HepG2 (cell line): Measurements from ENCODE around the gene TGDS.

ENCODE experiments used
- ATF6 ChIP-seq: sonication (generic); formaldehyde crosslinking; conservative IDR thresholded peaks from 2 replicates; pipeline ENCODE4 v1.4.0; 2020; ENCODE audit warnings: missing genetic modification reagents
- CTCF ChIP-seq: sonication (generic); formaldehyde crosslinking; IDR thresholded peaks from 2 replicates; pipeline ENCODE4 v1.5.0; 2020; ENCODE audit warnings: mild to moderate bottlenecking, missing genetic modification reagents, moderate library complexity
- KLF9 ChIP-seq: IDR thresholded peaks from 2 replicates; pipeline ENCODE4 v1.6.1; 2016; ENCODE audit warnings: low read depth
- MAFG ChIP-seq: sonication (generic); formaldehyde crosslinking; IDR thresholded peaks from 2 replicates; pipeline ENCODE4 v1.5.1; 2020; ENCODE audit warnings: mild to moderate bottlenecking, missing genetic modification reagents
- PLSCR1 ChIP-seq: sonication (generic); formaldehyde crosslinking; IDR thresholded peaks from 2 replicates; pipeline ENCODE4 v1.5.0; 2020; ENCODE audit warnings: missing genetic modification reagents, mild to moderate bottlenecking, borderline replicate concordance
- POLR2A ChIP-seq, 2 experiments: IDR thresholded peaks; 2 replicates each; pipeline ENCODE4 v1.6.1; 2011; ENCODE audit warnings: low read depth in 2 of 2, low read length in 2 of 2, mild to moderate bottlenecking in 1 of 2, moderate library complexity in 1 of 2; ENCODE audit not compliant: insufficient read depth in 1 of 2
- RAD21 ChIP-seq: fragments of 450-650 bp; formaldehyde crosslinking; IDR thresholded peaks from 2 replicates; pipeline ENCODE4 v1.5.0; 2020; ENCODE audit warnings: mild to moderate bottlenecking
- SETDB1 ChIP-seq: sonication (generic); formaldehyde crosslinking; IDR thresholded peaks from 2 replicates; pipeline ENCODE4 v1.5.1; 2020; ENCODE audit warnings: missing genetic modification reagents, mild to moderate bottlenecking, borderline replicate concordance
- TBP ChIP-seq: sonication (generic); formaldehyde crosslinking; IDR thresholded peaks from 2 replicates; pipeline ENCODE4 v1.5.0; 2020; ENCODE audit warnings: missing genetic modification reagents
- TRAFD1 ChIP-seq: sonication (generic); formaldehyde crosslinking; IDR thresholded peaks from 2 replicates; pipeline ENCODE4 v1.5.1; 2020; ENCODE audit warnings: missing genetic modification reagents, mild to moderate bottlenecking, borderline replicate concordance
- ZBTB8A ChIP-seq: sonication (generic); formaldehyde crosslinking; IDR thresholded peaks from 2 replicates; pipeline ENCODE4 v1.4.0; 2020; ENCODE audit warnings: mild to moderate bottlenecking, low read depth, missing genetic modification reagents, borderline replicate concordance
- ZNF549 ChIP-seq: sonication (generic); formaldehyde crosslinking; IDR thresholded peaks from 2 replicates; pipeline ENCODE4 v1.5.0; 2020; ENCODE audit warnings: missing genetic modification reagents
- ZNF598 ChIP-seq: sonication (generic); formaldehyde crosslinking; IDR thresholded peaks from 2 replicates; pipeline ENCODE4 v1.5.1; 2020; ENCODE audit warnings: mild to moderate bottlenecking, missing genetic modification reagents, borderline replicate concordance

GRCh38 chr13:94558716-94559115 is 37.2 kb downstream of the TGDS start:
- no peak for TF ChIP-seq RAD21 (CRISPR knock-in tag)
- TF ChIP-seq SETDB1: no peak
- TF ChIP-seq ZNF549 (CRISPR knock-in tag): no peak
- no peak for TF ChIP-seq CTCF (CRISPR knock-in tag)
- TF ChIP-seq ATF6 (CRISPR knock-in tag): no peak
- no peak for TF ChIP-seq MAFG (CRISPR knock-in tag)
- no peak for TF ChIP-seq ZNF598
- TF ChIP-seq POLR2A (IDR thresholded peaks at IDR 0.05; ENCODE audit: insufficient read depth in 1 of 2, low read depth in 2 of 2, low read length in 2 of 2): no peak
- no peak for TF ChIP-seq PLSCR1
- TF ChIP-seq TBP (CRISPR knock-in tag): no peak
- TF ChIP-seq ZBTB8A (CRISPR knock-in tag): no peak
- TF ChIP-seq TRAFD1 (CRISPR knock-in tag): no peak
- TF ChIP-seq KLF9 (CRISPR knock-in tag): no peak
